AG08395 (cell line): ENCODE measurements around the gene FLACC1.
"Not testable (repeated sequence)": the region's sequence is repeated elsewhere in the genome, so short reads cannot be mapped to it uniquely, and the experiment has no call there.

ENCODE experiments used
- DNase-seq: peaks from one replicate; pipeline ENCODE4 v3.0.0; 2012; ENCODE audit warnings: mixed read lengths, low spot score

FLACC1 gene

GRCh38 chr2:201357221-201357620 is at the start of gene FLACC1:
Gene FLACC1, minus strand, starts transcription at chr2:201357345. Its CDS starts 5,941 bp downstream, at chr2:201351404.
- DNase-seq: peak; percentile 60

GRCh38 chr2:201406077-201406662 is 49.0 kb upstream of the FLACC1 start:
- peak; percentile 62 for DNase-seq

- DNase-seq: no peak
Observed at GRCh38 chr2:201404699-201405280, 47.6 kb upstream of the FLACC1 start.

- no peak for DNase-seq
Observed at GRCh38 chr2:201403880-201404279, 46.7 kb upstream of the FLACC1 start.

GRCh38 chr2:201402651-201403562 is 45.8 kb upstream of the FLACC1 start:
- DNase-seq: peak; percentile 27

GRCh38 chr2:201401815-201402214 is 44.7 kb upstream of the FLACC1 start:
- DNase-seq: no peak

- no peak for DNase-seq
Observed at GRCh38 chr2:201396595-201396994, 39.5 kb upstream of the FLACC1 start.

GRCh38 chr2:201383136-201383535 is 26.0 kb upstream of the FLACC1 start:
- DNase-seq: no peak

- DNase-seq: peak; percentile 8
Observed at GRCh38 chr2:201378496-201379397, 21.6 kb upstream of the FLACC1 start.

- no peak for DNase-seq
Observed at GRCh38 chr2:201377218-201377617, 20.1 kb upstream of the FLACC1 start.

GRCh38 chr2:201369775-201370174 is 12.6 kb upstream of the FLACC1 start:
- no peak for DNase-seq

- DNase-seq: not testable (repeated sequence)
Observed at GRCh38 chr2:201369318-201369717, 12.2 kb upstream of the FLACC1 start.

- DNase-seq: no peak
Observed at GRCh38 chr2:201366146-201366545, 9.0 kb upstream of the FLACC1 start.

- DNase-seq: peak; percentile 43
Observed at GRCh38 chr2:201363857-201364560, 6.9 kb upstream of the FLACC1 start.

GRCh38 chr2:201362396-201362795 is 5.3 kb upstream of the FLACC1 start:
- no peak for DNase-seq

GRCh38 chr2:201361078-201361733 is 4.1 kb upstream of the FLACC1 start:
- DNase-seq: no peak

- no peak for DNase-seq
Observed at GRCh38 chr2:201360256-201360655, 3.1 kb upstream of the FLACC1 start.

GRCh38 chr2:201358684-201359083 is 1.5 kb upstream of the FLACC1 start:
- peak; percentile 85 for DNase-seq

- DNase-seq: no peak
Observed at GRCh38 chr2:201353116-201353515, 4.0 kb downstream of the FLACC1 start.

GRCh38 chr2:201350879-201351278 is 6.3 kb downstream of the FLACC1 start:
- DNase-seq: no peak

- DNase-seq: peak; percentile 19
Observed at GRCh38 chr2:201349601-201350000, 7.5 kb downstream of the FLACC1 start.
